Peyer's patch (tissue), 4 donors: Measurements from ENCODE around the gene CDKN1A. TPM values are rescaled to one million over a fixed set of nuclear protein-coding genes. Genes with fewer than 3 reads are reported as not detected.

Source experiments
- DNase-seq, 3 donors: peaks; one replicate each; pipeline ENCODE4 v3.0.0-alpha.2; 2017 to 2019
- H3K27ac ChIP-seq, 4 donors: fragments of 200-600 bp; sonication (generic); one replicate each; pipeline ENCODE4 v1.5.1; 2016 to 2019
- H3K27me3 ChIP-seq, 2 donors: fragments of 200-600 bp; sonication (generic); one replicate each; pipeline ENCODE4 v1.5.1; 2019
- H3K36me3 ChIP-seq, 3 donors: fragments of 200-600 bp; sonication (generic); one replicate each; pipeline ENCODE4 v1.5.1; 2016 to 2019
- H3K4me1 ChIP-seq, 4 donors: fragments of 200-600 bp; sonication (generic); one replicate each; pipeline ENCODE4 v1.5.1; 2016 to 2019
- H3K4me3 ChIP-seq, 4 donors: fragments of 200-600 bp; sonication (generic); 1 replicate in 3 of 4; 2 replicates in 1 of 4; pipeline ENCODE4 v1.5.1; 2016 to 2019; ENCODE audit warnings: mild to moderate bottlenecking in 1 of 4
- H3K9me3 ChIP-seq, 4 donors: fragments of 200-600 bp; sonication (generic); one replicate each; pipeline ENCODE4 v1.5.1; 2016 to 2019; ENCODE audit warnings: mild to moderate bottlenecking in 1 of 4
- POLR2A ChIP-seq, 2 donors: fragments of 450-650 bp; IDR thresholded peaks; one replicate each; pipeline ENCODE4 v1.5.1; 2017; ENCODE audit warnings: antibody characterized with exemption in 2 of 2, mild to moderate bottlenecking in 2 of 2, moderate library complexity in 2 of 2
- total RNA-seq, 4 donors: library from RNA; depleted of rRNA; stranded (reverse); fragments of >200 nt; gene quantifications; one replicate each; pipeline ENCODE4 v1.1.0, GENCODE V29; 2016
- TF ChIP-seq, protein P1 (sequence below), 6 experiments: fragments of 450-650 bp in 4 of 6; fragments of 200-600 bp in 2 of 6; sonication (generic) in 1 of 6; IDR thresholded peaks; one replicate each; pipeline ENCODE4 v1.5.1; 2017 to 2019; ENCODE audit warnings: antibody characterized with exemption in 6 of 6, mild to moderate bottlenecking in 3 of 6, moderate library complexity in 1 of 6

Gene CDKN1A
- total RNA-seq, 4 donors from 2014 or later: 70.1 to 556 (median 358) TPM

DNA sequence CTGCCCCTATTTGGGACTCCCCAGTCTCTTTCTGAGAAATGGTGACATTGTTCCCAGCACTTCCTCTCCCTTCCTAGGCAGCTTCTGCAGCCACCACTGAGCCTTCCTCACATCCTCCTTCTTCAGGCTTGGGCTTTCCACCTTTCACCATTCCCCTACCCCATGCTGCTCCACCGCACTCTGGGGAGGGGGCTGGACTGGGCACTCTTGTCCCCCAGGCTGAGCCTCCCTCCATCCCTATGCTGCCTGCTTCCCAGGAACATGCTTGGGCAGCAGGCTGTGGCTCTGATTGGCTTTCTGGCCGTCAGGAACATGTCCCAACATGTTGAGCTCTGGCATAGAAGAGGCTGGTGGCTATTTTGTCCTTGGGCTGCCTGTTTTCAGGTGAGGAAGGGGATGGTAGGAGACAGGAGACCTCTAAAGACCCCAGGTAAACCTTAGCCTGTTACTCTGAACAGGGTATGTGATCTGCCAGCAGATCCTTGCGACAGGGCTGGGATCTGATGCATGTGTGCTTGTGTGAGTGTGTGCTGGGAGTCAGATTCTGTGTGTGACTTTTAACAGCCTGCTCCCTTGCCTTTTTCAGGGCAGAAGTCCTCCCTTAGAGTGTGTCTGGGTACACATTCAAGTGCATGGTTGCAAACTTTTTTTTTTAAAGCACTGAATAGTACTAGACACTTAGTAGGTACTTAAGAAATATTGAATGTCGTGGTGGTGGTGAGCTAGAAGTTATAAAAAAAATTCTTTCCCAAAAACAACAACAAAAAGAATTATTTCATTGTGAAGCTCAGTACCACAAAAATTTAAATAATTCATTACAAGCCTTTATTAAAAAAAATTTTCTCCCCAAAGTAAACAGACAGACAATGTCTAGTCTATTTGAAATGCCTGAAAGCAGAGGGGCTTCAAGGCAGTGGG is 2.1 kb upstream of the CDKN1A start:
- Histone ChIP-seq H3K27me3 (no peaks in the 10 kb centered on the region), H3K4me1 (peaks cover 3 to 25% (median 7%) of the 10 kb centered on the region in 4 donors), H3K27ac (peak overlapping the region in 3 of 4 donors; percentile 48 to 98 (median 98)), H3K9me3 (no peaks in the 10 kb centered on the region), H3K36me3 (no peaks in the 10 kb centered on the region), H3K4me3 (no peak overlapping the region)
- no peak for DNase-seq
- TF ChIP-seq, protein P1, sequence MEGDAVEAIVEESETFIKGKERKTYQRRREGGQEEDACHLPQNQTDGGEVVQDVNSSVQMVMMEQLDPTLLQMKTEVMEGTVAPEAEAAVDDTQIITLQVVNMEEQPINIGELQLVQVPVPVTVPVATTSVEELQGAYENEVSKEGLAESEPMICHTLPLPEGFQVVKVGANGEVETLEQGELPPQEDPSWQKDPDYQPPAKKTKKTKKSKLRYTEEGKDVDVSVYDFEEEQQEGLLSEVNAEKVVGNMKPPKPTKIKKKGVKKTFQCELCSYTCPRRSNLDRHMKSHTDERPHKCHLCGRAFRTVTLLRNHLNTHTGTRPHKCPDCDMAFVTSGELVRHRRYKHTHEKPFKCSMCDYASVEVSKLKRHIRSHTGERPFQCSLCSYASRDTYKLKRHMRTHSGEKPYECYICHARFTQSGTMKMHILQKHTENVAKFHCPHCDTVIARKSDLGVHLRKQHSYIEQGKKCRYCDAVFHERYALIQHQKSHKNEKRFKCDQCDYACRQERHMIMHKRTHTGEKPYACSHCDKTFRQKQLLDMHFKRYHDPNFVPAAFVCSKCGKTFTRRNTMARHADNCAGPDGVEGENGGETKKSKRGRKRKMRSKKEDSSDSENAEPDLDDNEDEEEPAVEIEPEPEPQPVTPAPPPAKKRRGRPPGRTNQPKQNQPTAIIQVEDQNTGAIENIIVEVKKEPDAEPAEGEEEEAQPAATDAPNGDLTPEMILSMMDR (IDR thresholded peaks at IDR 0.05): no peak
- TF ChIP-seq POLR2A (IDR thresholded peaks at IDR 0.05): no peak

- TF ChIP-seq, protein P1 (IDR thresholded peaks at IDR 0.05): no peak
- no peak for TF ChIP-seq POLR2A (IDR thresholded peaks at IDR 0.05)
- H3K36me3 ChIP-seq: no peaks in the 10 kb centered on the region
- peaks cover 6 to 32% (median 13%) of the 10 kb centered on the region in 4 donors for H3K4me1 ChIP-seq
- no peaks in the 10 kb centered on the region for H3K9me3 ChIP-seq
- no peak overlapping the region for H3K4me3 ChIP-seq
- peak overlapping the region; percentile 88 to 98 (median 94) for H3K27ac ChIP-seq
- DNase-seq: no peak
- H3K27me3 ChIP-seq: no peaks in the 10 kb centered on the region
Measured at GRCh38 chr6:36677059-36677749, 1.3 kb upstream of the CDKN1A start.

DNA sequence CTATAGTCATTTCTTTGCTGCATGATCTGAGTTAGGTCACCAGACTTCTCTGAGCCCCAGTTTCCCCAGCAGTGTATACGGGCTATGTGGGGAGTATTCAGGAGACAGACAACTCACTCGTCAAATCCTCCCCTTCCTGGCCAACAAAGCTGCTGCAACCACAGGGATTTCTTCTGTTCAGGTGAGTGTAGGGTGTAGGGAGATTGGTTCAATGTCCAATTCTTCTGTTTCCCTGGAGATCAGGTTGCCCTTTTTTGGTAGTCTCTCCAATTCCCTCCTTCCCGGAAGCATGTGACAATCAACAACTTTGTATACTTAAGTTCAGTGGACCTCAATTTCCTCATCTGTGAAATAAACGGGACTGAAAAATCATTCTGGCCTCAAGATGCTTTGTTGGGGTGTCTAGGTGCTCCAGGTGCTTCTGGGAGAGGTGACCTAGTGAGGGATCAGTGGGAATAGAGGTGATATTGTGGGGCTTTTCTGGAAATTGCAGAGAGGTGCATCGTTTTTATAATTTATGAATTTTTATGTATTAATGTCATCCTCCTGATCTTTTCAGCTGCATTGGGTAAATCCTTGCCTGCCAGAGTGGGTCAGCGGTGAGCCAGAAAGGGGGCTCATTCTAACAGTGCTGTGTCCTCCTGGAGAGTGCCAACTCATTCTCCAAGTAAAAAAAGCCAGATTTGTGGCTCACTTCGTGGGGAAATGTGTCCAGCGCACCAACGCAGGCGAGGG is 594 bp upstream of the CDKN1A start:
- TF ChIP-seq POLR2A (IDR thresholded peaks at IDR 0.05): no peak
- TF ChIP-seq, protein P1 (IDR thresholded peaks at IDR 0.05): no peak
- DNase-seq: no peak
- H3K36me3 ChIP-seq: peaks cover 0 to 3% (median 0%) of the 10 kb centered on the region in 3 donors

DNA sequence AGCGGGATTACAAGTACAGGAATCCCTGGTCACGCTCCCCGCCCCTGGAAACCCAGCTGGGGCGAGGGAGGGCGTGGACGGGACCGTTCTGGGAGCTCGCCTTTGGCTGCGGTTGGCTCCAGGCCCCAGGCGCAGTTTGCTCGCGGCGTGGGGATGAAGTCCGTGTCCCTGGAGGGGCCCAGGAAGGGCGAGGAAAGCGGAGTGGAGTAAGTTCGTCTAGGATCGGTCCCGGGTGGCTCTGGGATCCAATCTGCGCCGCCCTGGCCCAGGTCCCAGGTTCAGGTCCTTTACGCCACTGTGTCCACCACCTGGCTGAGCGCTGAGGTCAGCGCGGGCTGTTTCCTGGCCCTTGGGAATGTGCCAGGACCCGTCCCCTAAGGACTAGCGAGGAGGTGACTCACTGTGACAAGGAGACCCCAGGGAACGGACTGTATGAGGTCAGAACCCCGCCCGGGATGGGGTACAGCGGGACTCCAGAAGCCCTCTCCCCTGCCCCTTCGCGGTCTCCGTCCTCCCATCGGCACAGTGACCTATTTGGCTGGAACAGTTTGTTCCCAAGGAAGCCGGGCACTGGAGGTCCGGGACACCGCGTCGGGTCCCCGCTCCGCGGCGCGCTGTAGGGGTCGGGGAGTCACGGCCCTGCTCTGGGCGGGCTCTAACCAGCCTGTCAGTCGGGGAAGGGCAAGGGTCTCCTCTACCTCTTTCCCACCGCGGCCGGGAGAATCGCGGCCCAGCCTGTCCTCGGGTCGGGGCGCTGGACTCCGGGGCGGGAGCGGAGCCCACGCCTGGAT is 724 bp downstream of the CDKN1A start:
- H3K9me3 ChIP-seq: no peaks in the 10 kb centered on the region
- H3K27me3 ChIP-seq: no peaks in the 10 kb centered on the region
- H3K4me1 ChIP-seq: peaks cover 13 to 47% (median 27%) of the 10 kb centered on the region in 4 donors
- H3K4me3 ChIP-seq: peak overlapping the region; percentile 66 to 88 (median 78)
- TF ChIP-seq, protein P1 (IDR thresholded peaks at IDR 0.05): peak in 1 of 6 experiments; percentile 2
- TF ChIP-seq POLR2A (IDR thresholded peaks at IDR 0.05): peak; percentile 26 to 45
- H3K27ac ChIP-seq: peak overlapping the region; percentile 88 to 98 (median 94)
- peaks cover 0 to 17% (median 0%) of the 10 kb centered on the region in 3 donors for H3K36me3 ChIP-seq
- peak; percentile 30 to 79 (median 78) for DNase-seq

More for the DNA sequence above, 594 bp upstream of the CDKN1A start:
- H3K27me3 ChIP-seq: no peaks in the 10 kb centered on the region
- peak overlapping the region in 3 of 4 donors; percentile 66 to 88 (median 80) for H3K4me3 ChIP-seq
- H3K27ac ChIP-seq: peak overlapping the region; percentile 88 to 98 (median 94)
- H3K4me1 ChIP-seq: peaks cover 11 to 39% (median 18%) of the 10 kb centered on the region in 4 donors
- no peaks in the 10 kb centered on the region for H3K9me3 ChIP-seq
